NCI-H2107 (cell line): ENCODE results near the gene ZNF277.
"Not testable (repeated sequence)": the region's sequence is repeated elsewhere in the genome, so short reads cannot be mapped to it uniquely, and the experiment has no call there.

ENCODE experiments used
- DNase-seq: peaks from one replicate; lab custom pipeline; 2025; lab: John Stamatoyannopoulos, UW

ZNF277 gene

DNA sequence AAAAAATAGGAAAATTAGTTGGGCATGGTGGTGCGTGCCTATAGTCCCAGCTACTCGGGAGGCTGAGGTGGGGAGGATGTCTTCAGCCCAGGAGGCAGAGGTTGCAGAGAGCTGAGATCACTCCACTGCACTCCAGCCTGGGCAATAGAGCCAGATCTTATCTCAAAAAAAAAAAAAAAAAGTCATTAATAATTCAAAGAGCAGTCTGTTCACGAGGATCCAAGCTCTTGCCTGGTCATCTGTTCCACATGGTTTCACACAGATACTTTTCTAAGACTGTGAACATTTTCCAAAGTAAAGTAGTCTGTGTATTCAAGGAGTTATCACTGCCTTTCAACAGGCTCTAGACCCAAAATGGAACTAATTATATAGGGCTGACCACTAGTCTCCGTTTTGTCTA lies 86.9 kb downstream of the ZNF277 start:
- no peak for DNase-seq

DNA sequence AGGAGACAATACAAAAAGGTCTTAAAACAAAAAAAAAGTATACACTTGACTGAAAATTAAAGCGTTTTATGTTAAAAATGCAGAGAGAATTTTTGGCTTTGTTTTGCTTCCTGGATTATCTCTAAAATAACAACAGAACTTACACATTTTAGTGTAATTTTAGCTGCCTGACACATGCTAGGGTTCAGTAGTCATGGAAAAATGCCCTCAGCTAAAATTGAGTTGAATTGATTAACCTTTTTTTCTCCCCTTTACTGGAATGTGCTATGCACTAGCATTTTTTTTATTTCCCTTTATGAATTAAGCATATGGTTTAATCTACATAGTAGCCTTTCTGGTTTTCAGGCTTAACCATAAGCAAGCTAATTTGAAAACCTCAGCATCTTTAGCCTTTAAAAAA lies 89.9 kb downstream of the ZNF277 start:
- DNase-seq: no peak

DNA sequence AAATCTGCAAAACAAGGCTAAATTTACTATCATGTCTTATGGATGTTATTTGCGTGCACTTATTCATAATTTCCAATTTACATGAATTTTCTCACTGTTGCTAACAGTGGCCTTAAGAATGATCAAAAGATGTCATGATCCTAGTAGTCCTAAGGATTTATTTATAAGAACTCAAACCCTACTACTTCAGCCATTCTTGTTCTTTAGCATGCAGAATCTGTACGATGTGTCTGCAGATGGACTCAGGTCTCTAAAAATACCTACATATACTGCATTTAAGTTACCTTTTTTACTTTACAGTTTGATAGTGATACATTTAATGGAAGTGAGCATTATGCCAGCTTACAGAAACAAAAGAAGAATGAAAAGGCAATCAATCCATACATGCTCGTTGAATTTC lies 91.2 kb downstream of the ZNF277 start:
- no peak for DNase-seq

DNA sequence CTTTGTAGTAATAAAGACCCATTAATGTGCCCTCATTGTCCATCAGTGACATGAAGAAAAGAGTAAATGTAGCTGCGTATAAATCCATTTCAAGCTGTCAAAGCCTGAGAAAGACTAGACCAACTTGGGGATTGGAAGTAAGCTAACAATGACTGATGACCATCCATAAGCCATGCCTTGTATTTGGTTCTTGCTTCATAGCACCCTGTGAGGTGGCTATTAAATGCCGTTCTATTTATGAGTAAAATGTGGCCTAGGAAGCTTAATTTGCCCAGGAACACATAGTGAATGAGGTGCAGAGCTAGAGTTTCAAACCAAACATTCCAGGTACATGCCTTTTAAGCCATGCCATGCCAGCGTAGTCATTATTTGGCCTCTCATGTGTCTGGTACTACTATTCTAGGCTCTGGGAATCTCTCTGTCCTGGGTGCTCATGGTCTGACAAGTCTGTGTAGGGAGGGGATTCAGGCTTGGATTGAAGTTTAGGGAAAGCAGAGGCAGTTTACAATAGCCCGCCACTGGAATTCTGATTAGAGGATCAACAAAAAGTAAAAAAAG lies 92.1 kb downstream of the ZNF277 start:
- DNase-seq: no peak

DNA sequence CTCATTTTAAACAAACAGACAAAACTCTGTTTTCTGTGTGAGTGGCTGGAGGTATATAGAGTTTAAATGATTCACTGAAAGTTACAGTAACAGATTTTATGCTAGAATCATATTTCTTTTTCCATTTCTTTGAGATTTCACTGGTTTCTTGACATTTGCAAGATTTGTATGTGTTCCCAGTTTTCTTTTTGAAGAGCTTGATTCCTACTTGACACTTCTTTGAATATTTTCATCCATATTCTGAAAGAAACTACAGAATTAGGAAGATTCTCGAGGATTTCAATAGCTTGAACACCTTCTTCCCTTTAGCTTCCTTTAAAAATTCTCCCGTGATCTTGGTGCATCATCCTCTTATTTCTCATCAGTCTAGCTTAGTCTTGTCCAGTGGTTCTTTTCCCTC lies 93.6 kb downstream of the ZNF277 start:
- DNase-seq: no peak

DNA sequence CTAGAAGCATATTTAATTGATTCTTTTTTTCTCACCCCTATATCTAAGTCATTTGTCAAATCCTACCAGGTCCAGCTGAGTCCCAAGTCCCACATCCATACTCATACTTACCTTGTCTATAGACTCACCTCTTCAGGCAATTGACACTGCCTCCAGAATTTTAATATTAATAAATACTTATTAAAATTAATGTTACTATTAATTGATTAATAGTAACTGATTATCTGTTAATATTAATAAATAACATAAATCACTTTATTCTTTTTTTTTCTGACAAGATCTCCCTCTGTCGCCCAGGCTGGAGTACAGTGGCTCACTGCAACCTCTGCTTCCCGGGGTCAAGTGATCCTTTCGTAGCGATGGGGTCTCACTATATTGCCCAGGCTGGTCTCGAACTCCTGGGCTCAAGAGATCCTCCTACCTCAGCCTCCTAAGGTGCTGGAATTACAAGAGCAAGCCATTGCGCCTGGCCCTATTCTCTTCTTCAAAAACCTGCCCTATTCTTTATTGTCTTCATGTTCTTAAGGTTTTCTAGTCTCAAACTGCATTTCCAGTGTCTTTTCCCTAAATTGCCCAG lies 94.4 kb downstream of the ZNF277 start:
- no peak for DNase-seq

DNA sequence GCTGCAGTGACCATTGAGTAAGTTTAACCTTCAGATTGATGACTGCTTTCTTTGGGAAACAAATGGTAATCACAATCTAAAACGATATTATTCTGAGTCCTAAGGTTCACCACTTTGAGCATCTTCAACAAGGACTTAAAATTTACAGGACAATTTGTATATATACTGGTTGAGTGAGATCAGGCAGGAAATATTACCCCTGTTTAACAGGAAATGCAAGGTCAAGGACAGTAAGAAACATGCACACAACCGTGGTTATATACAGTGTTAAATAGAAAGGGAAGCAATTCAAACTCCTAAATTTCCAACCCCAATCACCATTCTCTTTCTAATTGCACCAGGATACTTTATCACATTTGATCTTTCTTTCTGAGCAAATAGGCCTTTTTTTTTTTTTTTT lies 96.1 kb downstream of the ZNF277 start:
- DNase-seq: no peak

DNA sequence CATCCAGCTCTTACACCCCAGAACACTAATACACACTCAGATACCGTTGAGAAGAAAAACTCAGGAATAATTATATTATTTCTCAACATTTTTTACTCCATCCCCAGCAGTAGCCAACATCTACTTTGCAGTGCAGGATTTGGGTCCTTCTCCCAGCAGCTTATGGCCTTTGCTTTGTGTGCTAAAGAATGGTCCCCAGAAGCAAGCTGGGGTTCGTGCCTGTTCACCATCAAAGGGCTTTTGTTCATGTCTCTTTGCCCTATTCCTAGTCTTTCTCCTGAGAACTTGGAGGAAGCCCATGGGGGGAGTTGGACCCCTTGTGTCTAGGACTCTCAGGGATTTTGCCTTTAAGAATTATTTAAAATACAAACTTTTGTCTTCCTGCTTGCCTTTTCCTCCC lies 100.4 kb downstream of the ZNF277 start:
- DNase-seq: no peak

DNA sequence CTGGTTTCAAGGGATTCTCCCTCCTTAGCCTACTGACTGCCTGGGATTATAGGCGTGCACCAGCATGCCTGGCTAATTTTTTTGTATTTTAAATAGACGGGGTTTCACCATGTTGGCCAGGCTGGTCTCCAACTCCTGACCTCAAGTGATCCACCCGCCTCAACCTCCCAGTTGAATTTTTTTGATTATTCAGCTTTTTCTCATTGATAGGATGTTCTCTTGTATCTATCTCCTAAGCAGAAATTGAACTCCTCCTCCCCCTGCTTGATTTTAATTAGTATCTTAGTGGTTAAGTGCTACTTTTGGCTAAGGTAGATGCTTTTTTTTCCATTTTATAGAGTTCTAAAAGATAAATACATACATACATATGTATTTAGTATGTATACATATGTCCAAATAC lies 101.0 kb downstream of the ZNF277 start:
- DNase-seq: no peak

DNA sequence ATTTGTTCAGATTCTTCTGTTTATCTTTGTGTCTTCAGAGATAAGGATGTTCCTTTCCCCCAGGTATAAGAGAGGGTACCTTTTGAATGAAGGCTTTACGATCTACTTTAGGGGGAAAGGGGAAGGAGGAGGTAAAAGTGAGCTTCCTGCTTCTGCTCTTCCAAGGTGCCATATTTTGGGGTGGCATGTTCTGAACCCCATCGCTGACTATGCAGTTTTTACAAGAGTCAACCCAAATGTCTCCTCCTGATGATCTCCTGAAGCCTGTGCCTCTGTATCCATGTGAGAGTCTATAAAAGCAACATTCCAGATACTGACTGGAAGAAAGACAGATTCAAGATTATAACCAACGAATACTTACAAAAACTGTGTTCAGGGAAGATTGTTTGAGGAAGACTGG lies 102.5 kb downstream of the ZNF277 start:
- no peak for DNase-seq

DNA sequence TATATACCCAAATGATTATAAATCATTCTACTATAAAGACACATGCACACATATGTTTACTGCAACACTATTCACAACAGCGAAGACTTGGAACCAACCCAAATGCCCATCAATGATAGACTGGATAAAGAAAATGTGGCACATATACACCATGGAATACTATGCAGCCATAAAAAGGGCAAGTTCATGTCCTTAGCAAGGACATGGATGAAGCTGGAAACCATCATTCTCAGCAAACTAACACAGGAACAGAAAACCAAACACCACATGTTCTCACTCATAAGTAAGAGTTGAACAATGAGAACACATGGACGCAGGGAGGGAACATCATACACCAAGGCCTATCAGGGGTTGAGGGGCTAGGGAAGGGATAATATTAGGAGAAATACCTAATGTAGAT lies 110.3 kb downstream of the ZNF277 start:
- DNase-seq: not testable (repeated sequence)

DNA sequence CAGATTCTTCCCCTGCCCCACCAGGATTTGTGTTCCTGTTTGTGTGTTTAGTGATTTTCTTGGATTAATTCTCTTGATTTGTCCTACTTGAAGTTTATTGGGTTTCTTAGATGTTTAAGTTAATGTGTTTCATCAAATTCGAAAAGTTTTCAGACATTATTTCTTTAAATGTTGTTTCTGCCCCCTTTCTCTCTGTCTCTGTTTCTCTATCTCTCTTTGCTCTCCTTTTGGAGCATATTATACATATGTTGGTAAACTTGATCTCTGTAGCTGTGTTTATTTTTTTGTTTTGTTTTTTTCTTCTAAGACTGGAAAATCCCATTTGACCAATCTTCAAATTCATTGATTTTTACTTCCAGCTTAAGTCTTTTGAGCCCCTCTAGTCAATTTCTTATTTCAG lies 115.6 kb downstream of the ZNF277 start:
- DNase-seq: no peak

DNA sequence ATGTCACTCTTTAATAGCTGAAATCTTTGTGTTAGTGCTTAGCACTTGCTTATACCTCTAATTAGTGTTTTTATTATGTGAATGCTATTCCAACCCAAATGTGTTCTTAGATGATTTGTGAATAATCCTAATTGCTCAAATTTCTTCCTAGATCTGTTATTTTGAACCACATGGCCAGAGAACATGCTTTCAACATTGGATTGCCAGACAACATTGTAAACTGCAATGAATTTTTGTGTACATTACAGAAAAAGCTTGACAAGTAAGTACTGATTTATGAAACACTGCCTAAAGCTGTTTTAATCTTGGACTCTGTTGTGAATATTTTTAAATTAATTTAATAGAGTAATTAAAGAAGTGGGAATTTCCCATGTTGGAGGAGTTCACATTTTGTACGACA lies 121.1 kb downstream of the ZNF277 start:
- no peak for DNase-seq

DNA sequence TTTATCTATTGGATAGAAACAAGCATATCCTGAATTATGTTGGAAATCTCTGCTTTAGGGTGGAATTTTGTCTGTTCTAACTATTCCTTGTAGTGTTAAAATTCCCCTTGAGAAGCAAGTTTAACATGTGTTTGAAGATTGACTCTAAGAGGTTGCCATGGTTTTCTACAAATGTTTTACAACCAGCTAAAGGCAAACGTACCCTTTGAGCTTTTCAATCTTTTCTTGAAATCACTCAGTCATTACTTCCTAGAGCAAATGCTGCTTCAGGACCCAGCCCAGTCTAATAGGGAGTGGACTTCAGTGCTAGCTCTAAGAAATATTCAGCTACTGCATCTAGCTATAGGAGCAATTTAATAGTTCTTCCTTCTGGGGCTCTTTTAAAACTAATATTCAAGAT lies 125.0 kb downstream of the ZNF277 start:
- DNase-seq: no peak

DNA sequence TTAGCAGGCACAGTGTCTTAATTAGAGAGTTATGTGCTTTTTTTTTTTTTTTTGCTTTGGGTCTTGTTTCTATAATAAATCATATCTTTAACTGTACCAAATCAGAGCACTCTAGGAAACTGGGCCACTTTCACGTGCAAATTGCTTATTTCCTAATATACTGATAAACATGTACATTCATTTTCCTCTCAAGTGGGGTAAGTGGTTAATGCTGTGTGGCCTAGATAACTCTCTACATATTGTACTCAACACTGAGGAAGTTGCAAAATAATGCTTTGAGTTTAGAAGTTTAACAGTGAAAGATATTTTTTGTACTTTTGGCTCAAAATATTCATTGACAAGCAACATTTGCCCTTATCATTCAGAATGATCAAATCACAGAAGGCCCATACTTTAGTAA lies 127.9 kb downstream of the ZNF277 start:
- no peak for DNase-seq

DNA sequence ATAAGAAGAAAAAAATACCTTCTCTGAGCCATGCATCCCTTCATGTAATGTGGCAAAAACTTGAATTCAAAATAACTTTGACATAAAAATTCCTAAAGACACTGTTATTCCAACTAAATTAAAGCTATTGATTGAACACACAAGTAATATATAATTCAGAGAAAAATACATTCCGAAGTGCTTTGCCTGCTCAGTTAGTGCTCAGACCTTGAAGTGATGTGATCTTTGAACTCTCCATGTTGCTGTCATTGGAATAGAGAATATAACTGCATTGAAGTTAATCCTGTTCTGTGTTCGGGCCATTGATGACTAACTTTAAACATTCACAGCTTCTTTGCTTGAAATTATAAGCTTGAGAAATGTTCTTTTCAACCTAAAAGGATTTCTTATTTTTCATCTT lies 129.8 kb downstream of the ZNF277 start:
- DNase-seq: no peak

DNA sequence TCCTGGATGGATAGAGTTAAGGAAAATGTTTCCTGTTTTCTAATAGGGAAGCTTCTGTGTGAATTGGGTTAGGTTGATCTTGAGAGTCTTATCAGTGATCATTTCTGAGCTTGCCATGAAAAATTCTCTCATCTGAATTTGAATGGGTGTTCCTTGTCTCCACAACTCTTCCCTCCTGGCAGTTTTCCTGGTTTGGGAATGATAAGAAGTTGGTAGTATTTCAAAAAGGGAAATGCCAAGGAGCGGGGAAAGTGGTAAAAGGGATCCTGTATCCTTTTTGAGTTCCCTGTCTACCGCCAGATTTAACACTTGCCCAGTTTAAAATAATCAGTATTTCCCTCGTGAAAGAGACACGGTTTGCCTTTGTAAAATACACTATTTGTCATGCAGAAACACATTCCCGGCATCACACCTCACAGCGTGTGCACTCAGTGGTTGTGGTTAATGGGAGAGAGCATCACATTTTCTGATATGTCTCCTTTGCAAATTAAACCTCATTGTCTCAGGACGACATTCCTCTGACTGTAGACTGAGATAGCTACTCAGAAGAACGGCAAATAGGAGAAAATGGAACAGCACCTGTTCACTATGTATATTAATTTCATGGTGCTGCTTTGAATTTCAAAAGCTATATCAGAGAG lies 130.6 kb downstream of the ZNF277 start:
- no peak for DNase-seq

DNA sequence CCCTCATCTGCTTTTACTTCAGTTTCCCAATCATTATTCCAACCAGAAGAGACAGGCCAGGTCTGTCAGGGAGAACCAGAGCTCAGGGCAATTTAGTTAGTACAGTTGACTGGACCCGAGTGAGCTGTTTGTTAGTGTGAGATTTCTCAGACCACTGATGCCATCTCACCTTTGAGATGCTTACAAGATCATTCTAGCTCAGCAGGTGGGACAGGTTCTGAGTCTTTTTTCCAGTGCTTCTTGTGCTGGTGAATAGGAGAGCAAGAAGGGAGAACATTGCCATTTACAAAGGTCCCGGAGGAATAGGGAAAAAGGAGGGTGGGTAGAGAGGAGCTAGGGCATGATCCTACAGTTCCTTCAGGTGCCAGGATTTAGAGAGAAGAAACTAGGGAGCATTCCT lies 131.4 kb downstream of the ZNF277 start:
- DNase-seq: no peak

DNA sequence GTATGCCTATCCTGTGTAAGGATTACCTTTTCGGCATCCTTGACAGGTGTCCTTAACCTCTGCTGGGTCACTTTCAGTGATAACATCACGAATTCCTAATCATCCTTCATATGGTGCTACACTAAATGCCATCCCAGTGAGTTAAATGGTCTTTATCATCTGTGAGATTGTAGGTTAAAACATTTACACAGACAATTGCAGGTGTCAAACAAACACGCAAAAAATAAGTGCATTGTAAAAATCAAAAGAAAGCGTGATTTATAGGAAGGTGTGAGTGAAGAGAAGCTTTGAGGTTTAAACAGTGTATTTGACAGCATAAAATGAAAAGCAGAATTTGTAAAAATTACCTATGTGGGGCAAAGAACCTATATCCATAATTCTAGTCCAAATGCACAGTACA lies 132.3 kb downstream of the ZNF277 start:
- no peak for DNase-seq

DNA sequence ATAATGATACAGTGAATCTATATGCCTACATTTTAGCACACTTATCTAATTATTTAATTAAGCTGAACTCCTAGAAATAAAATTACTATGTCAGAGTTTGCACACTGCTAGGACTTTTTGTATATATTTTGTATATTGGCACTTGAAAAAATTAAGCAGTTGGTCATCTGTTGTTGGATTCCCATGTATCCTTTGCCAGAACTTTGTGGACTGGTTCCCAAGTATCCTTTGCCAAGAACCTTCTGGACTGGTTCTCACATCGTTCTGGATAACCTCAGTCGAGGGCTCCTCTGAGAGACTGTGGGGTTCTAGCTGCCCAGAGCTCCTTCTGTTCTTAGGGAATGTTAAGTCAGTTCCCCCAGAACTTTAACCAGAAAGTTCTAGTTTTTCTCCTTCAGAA lies 135.0 kb downstream of the ZNF277 start:
- DNase-seq: no peak

DNA sequence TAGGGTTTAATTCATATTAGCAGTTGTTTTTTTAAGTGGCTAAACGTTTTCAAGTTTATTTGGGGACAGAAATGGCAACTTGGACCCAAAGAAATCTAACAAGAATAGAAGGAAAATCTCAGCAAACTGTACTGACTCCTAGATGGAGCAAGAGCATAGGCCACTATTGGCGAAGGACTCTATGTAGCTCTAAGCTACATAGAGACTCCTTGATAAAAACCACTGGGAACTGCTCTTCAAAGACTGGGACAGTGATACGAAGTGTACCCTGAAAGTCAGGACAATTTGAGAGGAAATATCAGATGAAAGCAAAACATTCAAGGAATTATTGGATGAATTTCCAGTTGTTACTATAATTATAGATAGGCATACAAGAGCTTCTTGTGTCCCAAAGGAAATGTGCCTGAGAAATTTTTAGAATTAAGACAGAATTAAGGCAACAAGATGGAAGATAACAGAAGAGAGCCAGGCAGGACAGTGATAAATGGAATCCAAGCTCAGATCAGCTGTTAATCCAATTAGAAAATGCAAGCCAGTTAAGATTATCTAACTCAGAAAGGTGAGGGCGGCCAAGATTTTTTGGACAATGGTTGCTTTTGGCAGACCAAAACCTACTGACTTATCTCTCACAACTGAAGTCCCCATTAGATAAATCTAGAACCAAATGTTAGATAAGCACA lies 140.0 kb downstream of the ZNF277 start:
- DNase-seq: no peak

DNA sequence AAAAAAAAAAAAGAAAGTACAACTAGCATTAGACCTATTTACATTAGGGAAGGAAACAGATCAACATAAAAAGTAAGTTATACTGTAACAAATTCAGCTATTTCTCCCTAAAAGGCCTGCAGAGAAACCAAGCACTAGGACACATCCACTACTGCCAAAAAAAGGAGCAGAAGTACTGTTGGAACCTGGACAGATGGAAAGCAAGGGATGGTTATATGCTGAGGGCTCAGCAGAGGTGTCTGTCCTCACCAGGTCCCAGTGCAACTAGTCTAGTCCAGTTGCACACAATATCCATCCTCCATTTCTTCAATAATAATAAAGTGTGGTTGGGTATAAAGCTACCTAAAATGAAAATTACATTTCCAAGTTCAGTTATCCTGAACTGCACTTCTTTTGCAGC lies 140.6 kb downstream of the ZNF277 start:
- DNase-seq: no peak

DNA sequence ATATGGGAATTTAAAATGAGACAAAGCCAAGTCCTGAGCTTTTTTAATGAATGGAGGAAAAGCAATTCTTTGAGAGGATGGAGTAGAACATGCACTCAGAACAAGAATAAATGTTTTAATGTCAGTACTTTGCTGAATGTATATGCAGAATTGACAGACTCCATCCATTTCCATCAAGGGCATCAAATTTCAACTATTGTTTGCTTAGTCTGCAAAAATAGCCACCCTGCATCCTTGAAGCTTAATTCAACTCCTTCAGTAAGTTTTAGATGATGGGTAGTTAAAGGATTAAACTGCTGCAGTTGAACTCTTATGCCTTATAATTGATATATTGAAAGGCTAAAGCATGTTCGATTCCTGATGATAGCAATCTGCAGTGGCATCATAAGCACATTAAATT lies 144.1 kb downstream of the ZNF277 start:
- no peak for DNase-seq

DNA sequence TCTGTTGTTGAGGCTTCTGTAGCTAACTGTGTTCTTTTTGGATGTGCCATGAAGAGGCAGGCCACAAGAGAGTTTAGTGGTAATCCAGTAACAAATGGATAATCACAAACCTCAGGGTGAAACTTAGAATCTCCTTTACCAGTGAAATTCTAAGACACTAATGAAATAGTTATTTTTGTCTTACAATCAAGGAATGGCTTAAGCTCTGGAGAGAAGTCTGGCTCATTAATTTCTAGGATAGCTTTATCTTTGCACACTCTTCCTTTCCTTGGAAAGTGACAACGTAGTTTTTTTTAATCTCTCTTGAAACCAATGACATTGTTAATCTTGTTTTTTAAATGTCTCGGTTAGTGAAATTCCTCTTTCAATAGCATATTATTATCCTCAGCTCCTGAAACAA lies 150.1 kb downstream of the ZNF277 start:
- no peak for DNase-seq
